AG04450 (cell line): ENCODE measurements around the gene RFTN1. TPM values are rescaled to one million over a fixed set of nuclear protein-coding genes. Genes with fewer than 3 reads are reported as not detected.

ENCODE experiments used
- CTCF ChIA-PET: fragments of 300-600, 350-600 bp; formaldehyde crosslinking; extraction: SDS; loops from one replicate; lab custom pipeline; 2022; ENCODE audit warnings: antibody characterized with exemption, inconsistent platforms; lab: Charles Lee
- POLR2A ChIA-PET: fragments of 350-600 bp; formaldehyde crosslinking; extraction: SDS; loops from one replicate; lab custom pipeline; 2021; ENCODE audit warnings: antibody characterized with exemption, inconsistent platforms; lab: Yijun Ruan, JAX
- DNase-seq: peaks from one replicate; pipeline ENCODE4 v3.0.0-alpha.2; 2011; ENCODE audit warnings: low read depth, low spot score
- H3K27ac ChIP-seq: one replicate; pipeline ENCODE4 v1.5.1; 2012; ENCODE audit warnings: low read depth, low read length, control low read depth
- H3K27me3 ChIP-seq: one replicate; pipeline ENCODE4 v1.6.0; 2012; ENCODE audit warnings: low read length; ENCODE audit not compliant: control insufficient read depth, insufficient read depth
- H3K4me3 ChIP-seq: 2 replicates; pipeline ENCODE4 v1.5.1; 2011; ENCODE audit warnings: mild to moderate bottlenecking, low read depth, low read length, control low read depth
- H3K9me3 ChIP-seq: 2 replicates; pipeline ENCODE4 v1.5.1; 2012; ENCODE audit warnings: low read length; ENCODE audit not compliant: control insufficient read depth, insufficient read depth
- polyA plus RNA-seq: library from polyadenylated mRNA; depleted of rRNA; stranded (reverse); fragments of >200 nt; gene quantifications from 2 replicates; pipeline ENCODE4 v1.2.3, GENCODE V29; 2011
- TF ChIP-seq, protein P1 (sequence below): IDR thresholded peaks from 2 replicates; pipeline ENCODE4 v1.5.1; 2011; ENCODE audit warnings: low read depth, low read length, control low read depth, inconsistent platforms

Gene RFTN1
- polyA plus RNA-seq, 1 experiment = 97.3 TPM

DNA sequence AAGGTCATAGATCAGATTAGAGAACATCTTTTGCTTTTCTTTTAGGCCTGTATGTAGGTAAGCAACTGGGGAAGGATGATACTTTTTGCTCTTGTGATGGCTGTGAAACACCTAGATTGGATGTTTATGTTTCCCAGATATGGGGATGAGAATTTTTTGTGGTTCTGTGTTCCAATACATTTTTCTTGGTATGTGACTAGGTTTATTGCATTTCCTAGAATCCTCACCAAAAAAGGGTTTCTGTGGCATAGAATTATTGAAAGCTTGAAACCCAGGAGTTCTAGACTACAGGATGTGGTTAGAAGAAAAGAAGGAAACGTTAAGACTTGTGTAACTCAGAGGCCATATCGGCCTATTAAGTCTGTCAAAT lies 222.7 kb downstream of the RFTN1 start:
- peaks cover 3% of the 10 kb centered on the region; the same call in 1 of the 2 replicates for H3K9me3 ChIP-seq
- no peak for DNase-seq
- H3K4me3 ChIP-seq = no peak overlapping the region
- H3K27me3 ChIP-seq = no peaks in the 10 kb centered on the region
- TF ChIP-seq, protein P1, sequence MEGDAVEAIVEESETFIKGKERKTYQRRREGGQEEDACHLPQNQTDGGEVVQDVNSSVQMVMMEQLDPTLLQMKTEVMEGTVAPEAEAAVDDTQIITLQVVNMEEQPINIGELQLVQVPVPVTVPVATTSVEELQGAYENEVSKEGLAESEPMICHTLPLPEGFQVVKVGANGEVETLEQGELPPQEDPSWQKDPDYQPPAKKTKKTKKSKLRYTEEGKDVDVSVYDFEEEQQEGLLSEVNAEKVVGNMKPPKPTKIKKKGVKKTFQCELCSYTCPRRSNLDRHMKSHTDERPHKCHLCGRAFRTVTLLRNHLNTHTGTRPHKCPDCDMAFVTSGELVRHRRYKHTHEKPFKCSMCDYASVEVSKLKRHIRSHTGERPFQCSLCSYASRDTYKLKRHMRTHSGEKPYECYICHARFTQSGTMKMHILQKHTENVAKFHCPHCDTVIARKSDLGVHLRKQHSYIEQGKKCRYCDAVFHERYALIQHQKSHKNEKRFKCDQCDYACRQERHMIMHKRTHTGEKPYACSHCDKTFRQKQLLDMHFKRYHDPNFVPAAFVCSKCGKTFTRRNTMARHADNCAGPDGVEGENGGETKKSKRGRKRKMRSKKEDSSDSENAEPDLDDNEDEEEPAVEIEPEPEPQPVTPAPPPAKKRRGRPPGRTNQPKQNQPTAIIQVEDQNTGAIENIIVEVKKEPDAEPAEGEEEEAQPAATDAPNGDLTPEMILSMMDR = no peak
- ChIA-PET CTCF (interaction anchor here (0.6 to 6.6 kb wide), 43 partner anchors 10 to 943 kb away, joined by 3 to 119 read pairs (median 5); partner anchors contain the start of gene RFTN1), POLR2A (no interaction called here)
- no peak overlapping the region for H3K27ac ChIP-seq

DNA sequence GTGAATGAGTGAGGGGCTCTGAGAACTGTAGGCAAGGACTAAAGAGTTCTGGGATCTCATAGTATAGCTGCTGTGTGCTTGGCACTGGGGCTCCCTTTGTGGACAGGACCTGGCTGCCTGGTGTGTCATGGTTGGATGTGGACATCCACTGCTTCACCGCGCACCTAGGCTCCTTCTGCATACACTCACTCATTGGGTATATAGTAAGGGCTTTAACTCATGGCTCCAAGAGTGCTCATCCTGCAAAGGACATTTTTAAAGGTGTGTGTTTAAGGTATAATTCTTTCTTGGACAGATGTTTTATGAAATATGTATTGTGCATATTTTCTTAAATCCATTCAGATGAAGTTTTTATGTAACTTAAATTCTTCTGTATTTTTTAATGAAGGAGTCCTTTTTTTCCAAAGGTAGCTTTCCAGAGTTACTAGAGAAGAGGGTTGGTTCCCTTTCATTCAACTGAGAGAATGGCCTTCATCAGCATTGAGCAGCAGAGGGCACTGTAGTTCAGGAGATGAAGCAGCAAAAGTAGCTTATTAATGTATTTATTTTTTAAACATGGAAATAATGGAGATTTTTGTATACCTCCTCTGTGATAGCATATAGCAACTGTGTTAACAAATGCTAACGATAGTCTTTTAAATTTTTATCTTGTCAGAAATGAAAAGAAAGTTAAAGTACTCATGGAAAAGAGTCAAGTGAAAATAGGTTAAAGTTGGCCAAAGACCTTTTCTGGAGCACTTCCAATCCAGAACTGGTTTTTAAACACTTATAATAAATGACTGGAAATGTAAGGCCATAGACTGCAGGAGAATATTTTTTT lies 223.3 kb downstream of the RFTN1 start:
- peak; percentile 21 for DNase-seq
- TF ChIP-seq, protein P1 = peak; percentile 84
- Histone ChIP-seq H3K27me3 (no peaks in the 10 kb centered on the region), H3K4me3 (no peak overlapping the region), H3K9me3 (peaks cover 3% of the 10 kb centered on the region; the same call in 1 of the 2 replicates), H3K27ac (no peak overlapping the region)
- ChIA-PET CTCF (interaction anchor here (0.6 to 6.6 kb wide), 50 partner anchors 11 to 943 kb away, joined by 3 to 119 read pairs (median 5); partner anchors contain the start of gene RFTN1), POLR2A (interaction anchor here (0.7 kb wide), 1 partner anchor 226 kb away, joined by 3 read pairs; no protein-coding TSS in a partner anchor)

DNA sequence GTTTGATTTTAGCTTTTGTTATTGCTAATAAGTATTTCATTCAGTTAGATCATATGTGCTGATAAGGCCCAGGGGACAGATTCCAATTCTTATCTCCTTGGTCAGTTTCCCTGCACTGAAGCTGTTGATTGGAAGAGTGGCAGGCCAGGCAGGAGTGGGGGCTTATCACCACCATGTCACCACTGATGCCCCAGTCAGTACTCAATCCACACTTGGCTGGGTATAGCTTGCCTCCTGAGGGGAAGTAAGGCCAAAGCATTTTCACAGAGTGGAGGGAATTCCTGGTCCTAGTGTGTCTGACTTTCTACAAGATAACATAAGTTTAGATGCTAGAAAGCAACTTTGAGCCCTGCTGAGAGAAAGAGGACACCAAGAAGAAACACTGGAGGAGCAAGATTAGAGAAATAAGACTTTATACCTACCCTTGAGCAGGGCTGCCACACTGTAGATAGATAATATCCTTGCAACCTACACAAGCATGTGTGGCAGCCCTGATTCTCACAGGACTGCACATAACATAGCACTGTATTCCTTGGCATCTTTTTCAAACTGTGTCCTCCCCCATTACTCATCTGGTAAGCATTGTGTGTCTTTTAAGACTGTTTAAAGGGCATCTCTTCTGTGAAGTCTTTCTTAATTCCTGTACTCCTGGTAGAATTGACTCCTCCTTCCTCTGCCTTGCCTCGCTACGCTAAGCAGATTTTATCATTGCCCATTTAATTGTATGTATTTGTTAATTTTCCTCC lies 224.2 kb downstream of the RFTN1 start:
- H3K27me3 ChIP-seq = no peaks in the 10 kb centered on the region
- no peak for DNase-seq
- ChIA-PET CTCF (interaction anchor here (0.7 to 6.6 kb wide), 12 partner anchors 20 to 595 kb away, joined by 3 to 119 read pairs (median 4); no protein-coding TSS in a partner anchor), POLR2A (no interaction called here)
- H3K27ac ChIP-seq = no peak overlapping the region
- H3K9me3 ChIP-seq = peaks cover 3% of the 10 kb centered on the region; the same call in 1 of the 2 replicates
- TF ChIP-seq, protein P1 = no peak
- H3K4me3 ChIP-seq = no peak overlapping the region

- POLR2A ChIA-PET = no interaction called here
- H3K9me3 ChIP-seq = no peaks in the 10 kb centered on the region
- CTCF ChIA-PET = interaction anchor here (0.7 to 6.6 kb wide), 8 partner anchors 19 to 595 kb away, joined by 3 to 119 read pairs (median 3); no protein-coding TSS in a partner anchor
- no peak for DNase-seq
- TF ChIP-seq, protein P1 = no peak
- no peaks in the 10 kb centered on the region for H3K27me3 ChIP-seq
- H3K27ac ChIP-seq = no peak overlapping the region
- no peak overlapping the region for H3K4me3 ChIP-seq
These were observed 224.8 kb downstream of the RFTN1 start for GRCh38 chr3:16288664-16289063.
